PC-9 (cell line): ENCODE measurements around the gene CXCL6. TPM values are rescaled to one million over a fixed set of nuclear protein-coding genes. Genes with fewer than 3 reads are reported as not detected.

Experiments used
- BruUV-seq: library from RNA; stranded (reverse); fragments of 400-500 nt; replicated peaks from 2 replicates; lab custom pipeline; 2021; lab: Mats Ljungman, UMichigan
- CTCF ChIA-PET: fragments of 300-600 bp; sonication (Branson Sonifier 250); formaldehyde crosslinking; loops from one replicate; lab custom pipeline; 2022; ENCODE audit warnings: antibody characterized with exemption; lab: Charles Lee
- POLR2A ChIA-PET: fragments of 300-600 bp; sonication (Branson Sonifier 250); formaldehyde crosslinking; loops from one replicate; lab custom pipeline; 2022; ENCODE audit warnings: antibody characterized with exemption; ENCODE audit not compliant: unreplicated experiment; lab: Charles Lee
- DNase-seq, 2 experiments: peaks; one replicate each; pipeline versions ENCODE4 v3.0.0 to v3.0.0-alpha.2; 2015 to 2022; ENCODE audit warnings: mixed read lengths in 1 of 2
- H2AFZ ChIP-seq: fragments of 200-600 bp; sonication (generic); 2 replicates; pipeline ENCODE4 v1.8.1; 2017; ENCODE audit warnings: antibody characterized with exemption
- H3F3A ChIP-seq: fragments of 200-600 bp; sonication (generic); 2 replicates; pipeline ENCODE4 v1.8.1; 2017; ENCODE audit warnings: antibody characterized with exemption, mild to moderate bottlenecking, low read depth; ENCODE audit not compliant: insufficient read depth
- H3K27ac ChIP-seq: fragments of 200-600 bp; sonication (generic); 2 replicates; pipeline ENCODE4 v1.6.1; 2016; ENCODE audit warnings: mixed run types
- H3K27me3 ChIP-seq: fragments of 200-600 bp; sonication (generic); 2 replicates; pipeline ENCODE4 v1.6.1; 2016; ENCODE audit warnings: low read depth, mixed run types; ENCODE audit not compliant: insufficient read depth
- H3K36me3 ChIP-seq: fragments of 200-600 bp; sonication (generic); 2 replicates; pipeline ENCODE4 v1.6.1; 2016; ENCODE audit warnings: low read depth, mixed run types
- H3K4me1 ChIP-seq: fragments of 200-600 bp; sonication (generic); replicated peaks from 2 replicates; pipeline ENCODE4 v1.6.1; 2016; ENCODE audit warnings: mixed run types; ENCODE audit not compliant: insufficient read depth
- H3K4me2 ChIP-seq: fragments of 200-600 bp; sonication (generic); 2 replicates; pipeline ENCODE4 v1.6.1; 2017; ENCODE audit warnings: mixed run types
- H3K4me3 ChIP-seq: fragments of 200-600 bp; sonication (generic); 2 replicates; pipeline ENCODE4 v1.6.1; 2016; ENCODE audit warnings: mixed run types
- H3K79me2 ChIP-seq: fragments of 200-600 bp; sonication (generic); 2 replicates; pipeline ENCODE4 v1.6.1; 2017; ENCODE audit warnings: low read depth, mixed run types
- H3K9me2 ChIP-seq: fragments of 200-600 bp; sonication (generic); 2 replicates; pipeline ENCODE4 v1.8.1; 2017; ENCODE audit warnings: mild to moderate bottlenecking; ENCODE audit not compliant: insufficient read depth
- H3K9me3 ChIP-seq: fragments of 200-600 bp; sonication (generic); 2 replicates; pipeline ENCODE4 v1.8.1; 2016; ENCODE audit warnings: low read depth; ENCODE audit not compliant: insufficient read depth
- H4K20me1 ChIP-seq: fragments of 200-600 bp; sonication (generic); 2 replicates; pipeline ENCODE4 v1.8.1; 2017; ENCODE audit not compliant: insufficient read depth
- EZH2 ChIP-seq: fragments of 200-600 bp; sonication (generic); IDR thresholded peaks from 2 replicates; pipeline ENCODE4 v1.8.0; 2017; ENCODE audit warnings: antibody characterized with exemption, low read depth
- intact Hi-C: fragments of 100-400 bp; cut with micrococcal nuclease; formaldehyde crosslinking; loops from one replicate; pipeline ENCODE4 v1.10.0; 2022; ENCODE audit not compliant: unreplicated experiment
- total RNA-seq: library from RNA; stranded (reverse); gene quantifications from 2 replicates; pipeline ENCODE4 v1.2.3, GENCODE V29; 2021
- TF ChIP-seq, protein P1 (sequence below): fragments of 200-600 bp; sonication (generic); conservative IDR thresholded peaks from 2 replicates; pipeline ENCODE4 v1.6.1; 2017; ENCODE audit warnings: mixed run types, antibody characterized with exemption, mild to moderate bottlenecking, moderate library complexity

The CXCL6 gene
- total RNA-seq, 1 experiment from 2014 or later: not detected

DNA sequence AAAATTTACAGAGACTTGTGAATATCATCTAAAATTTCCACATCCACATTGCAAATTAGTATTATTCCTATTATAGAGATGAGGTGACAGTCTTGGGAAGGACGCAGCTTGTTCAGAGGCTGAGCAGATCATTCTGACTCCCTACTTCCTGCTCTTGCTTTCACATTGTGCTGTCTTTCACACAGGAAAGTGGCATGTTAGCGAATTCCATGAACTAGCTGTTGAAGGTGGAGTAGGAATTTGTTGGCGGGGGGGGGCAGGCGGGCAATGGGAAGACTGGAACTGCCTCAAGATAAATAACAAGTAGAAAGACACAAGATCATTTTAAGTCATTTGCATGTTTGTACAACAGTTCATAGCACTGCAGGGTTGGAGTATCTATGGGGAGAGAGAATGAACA is 18.9 kb downstream of the CXCL6 start:
- DNase-seq: no peak
- H2AFZ ChIP-seq: no peak overlapping the region
- no peaks in the 10 kb centered on the region for H3K4me1 ChIP-seq
- H4K20me1 ChIP-seq: no peaks in the 10 kb centered on the region
- no peaks in the 10 kb centered on the region for H3K9me2 ChIP-seq
- H3K4me2 ChIP-seq: no peak overlapping the region
- ChIA-PET CTCF (no interaction called here), POLR2A (no interaction called here)
- H3K79me2 ChIP-seq: no peaks in the 10 kb centered on the region
- H3K9me3 ChIP-seq: no peaks in the 10 kb centered on the region
- H3K36me3 ChIP-seq: no peaks in the 10 kb centered on the region
- no peaks in the 10 kb centered on the region for H3F3A ChIP-seq
- H3K4me3 ChIP-seq: no peak overlapping the region
- no peak overlapping the region for H3K27ac ChIP-seq
- TF ChIP-seq, protein P1, sequence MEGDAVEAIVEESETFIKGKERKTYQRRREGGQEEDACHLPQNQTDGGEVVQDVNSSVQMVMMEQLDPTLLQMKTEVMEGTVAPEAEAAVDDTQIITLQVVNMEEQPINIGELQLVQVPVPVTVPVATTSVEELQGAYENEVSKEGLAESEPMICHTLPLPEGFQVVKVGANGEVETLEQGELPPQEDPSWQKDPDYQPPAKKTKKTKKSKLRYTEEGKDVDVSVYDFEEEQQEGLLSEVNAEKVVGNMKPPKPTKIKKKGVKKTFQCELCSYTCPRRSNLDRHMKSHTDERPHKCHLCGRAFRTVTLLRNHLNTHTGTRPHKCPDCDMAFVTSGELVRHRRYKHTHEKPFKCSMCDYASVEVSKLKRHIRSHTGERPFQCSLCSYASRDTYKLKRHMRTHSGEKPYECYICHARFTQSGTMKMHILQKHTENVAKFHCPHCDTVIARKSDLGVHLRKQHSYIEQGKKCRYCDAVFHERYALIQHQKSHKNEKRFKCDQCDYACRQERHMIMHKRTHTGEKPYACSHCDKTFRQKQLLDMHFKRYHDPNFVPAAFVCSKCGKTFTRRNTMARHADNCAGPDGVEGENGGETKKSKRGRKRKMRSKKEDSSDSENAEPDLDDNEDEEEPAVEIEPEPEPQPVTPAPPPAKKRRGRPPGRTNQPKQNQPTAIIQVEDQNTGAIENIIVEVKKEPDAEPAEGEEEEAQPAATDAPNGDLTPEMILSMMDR: no peak
- no peak for TF ChIP-seq EZH2
- intact Hi-C loops: no loop called here
- no TSS peak for BruUV-seq
- no peaks in the 10 kb centered on the region for H3K27me3 ChIP-seq

DNA sequence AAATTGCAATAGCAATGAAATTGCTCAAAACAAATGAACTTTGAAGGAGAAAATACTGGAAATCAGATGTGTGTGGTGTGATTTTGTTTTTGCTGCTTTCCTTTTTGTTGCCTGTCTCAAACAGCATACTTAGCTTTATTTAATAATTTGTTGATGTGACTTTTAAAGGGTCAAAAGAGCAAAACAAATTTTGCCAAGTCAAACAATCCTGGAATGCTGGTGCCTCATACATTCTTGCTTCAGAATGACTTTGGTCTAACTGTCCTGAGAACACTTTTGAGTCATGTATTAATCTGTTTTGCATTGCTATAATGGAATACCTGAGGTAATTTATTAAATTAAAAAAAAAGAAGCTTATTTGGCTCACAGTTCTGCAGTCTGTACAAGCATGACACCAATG is 20.0 kb downstream of the CXCL6 start:
- no TSS peak for BruUV-seq

DNA sequence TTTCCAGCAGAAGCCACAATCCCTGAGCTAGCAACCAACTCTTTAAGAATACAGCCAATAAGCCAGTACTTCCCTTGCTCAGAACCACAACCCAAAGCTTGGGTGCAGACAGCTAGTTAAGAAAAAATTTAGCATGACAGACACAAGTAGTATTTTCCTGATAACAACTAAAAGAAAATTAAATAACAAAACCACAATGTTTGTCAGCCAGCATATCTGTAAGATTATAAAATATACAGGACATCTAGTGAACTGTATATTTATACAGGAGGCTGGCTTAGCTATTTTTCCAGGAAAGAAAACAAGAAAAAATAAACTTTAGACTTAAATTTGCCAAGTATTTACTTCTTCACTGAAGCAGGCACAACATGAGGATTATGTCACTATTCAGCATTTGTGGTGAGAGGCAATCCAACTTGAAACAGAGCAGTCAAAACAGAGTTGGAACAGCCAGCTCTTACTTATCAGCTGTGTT is 23.2 kb downstream of the CXCL6 start:
- CTCF ChIA-PET: no interaction called here
- intact Hi-C loops: loop anchor here (5.0 kb wide), 1 partner anchor 132 kb away; no protein-coding TSS in a partner anchor
- no TSS peak for BruUV-seq

More for the DNA sequence above, 20.0 kb downstream of the CXCL6 start:
- ChIA-PET POLR2A (no interaction called here), CTCF (no interaction called here)
- TF ChIP-seq EZH2: no peak
- TF ChIP-seq, protein P1: no peak
- Histone ChIP-seq H3K27me3 (no peaks in the 10 kb centered on the region), H3K36me3 (no peaks in the 10 kb centered on the region), H3F3A (no peaks in the 10 kb centered on the region), H3K4me3 (no peak overlapping the region), H3K79me2 (no peaks in the 10 kb centered on the region), H4K20me1 (no peaks in the 10 kb centered on the region), H3K9me2 (no peaks in the 10 kb centered on the region), H3K4me2 (no peak overlapping the region), H3K9me3 (no peaks in the 10 kb centered on the region), H2AFZ (no peak overlapping the region), H3K27ac (no peak overlapping the region), H3K4me1 (no peaks in the 10 kb centered on the region)
- intact Hi-C loops: no loop called here
- no peak for DNase-seq

More for the DNA sequence above, 23.2 kb downstream of the CXCL6 start:
- POLR2A ChIA-PET: no interaction called here
- Histone ChIP-seq H3K9me3 (no peaks in the 10 kb centered on the region), H3K27me3 (no peaks in the 10 kb centered on the region), H4K20me1 (no peaks in the 10 kb centered on the region), H3K4me3 (no peak overlapping the region), H3K9me2 (no peaks in the 10 kb centered on the region), H3K4me2 (no peak overlapping the region), H3K27ac (no peak overlapping the region), H3F3A (no peaks in the 10 kb centered on the region), H3K36me3 (no peaks in the 10 kb centered on the region), H3K4me1 (no peaks in the 10 kb centered on the region), H3K79me2 (no peaks in the 10 kb centered on the region), H2AFZ (no peak overlapping the region)
- no peak for TF ChIP-seq EZH2
- TF ChIP-seq, protein P1: no peak
- DNase-seq: no peak
